Parathyroid adenoma (tissue), 2 donors: ENCODE data around the gene NANOS3.

Experiments
- H2AFZ ChIP-seq: fragments of 300-600 bp; sonication (generic); one replicate; pipeline ENCODE4 v1.7.0; 2017; ENCODE audit warnings: antibody characterized with exemption, mild to moderate bottlenecking
- H3K27ac ChIP-seq: fragments of 300-600 bp; sonication (generic); one replicate; pipeline ENCODE4 v1.7.0; 2017
- H3K27me3 ChIP-seq: fragments of 300-600 bp; sonication (generic); one replicate; pipeline ENCODE4 v1.7.0; 2017; ENCODE audit warnings: low read length; ENCODE audit not compliant: control insufficient read depth, insufficient read depth
- H3K36me3 ChIP-seq: fragments of 300-600 bp; sonication (generic); one replicate; pipeline ENCODE4 v1.7.0; 2017; ENCODE audit warnings: low read length; ENCODE audit not compliant: control insufficient read depth, insufficient read depth
- H3K4me1 ChIP-seq: fragments of 300-600 bp; sonication (generic); one replicate; pipeline ENCODE4 v1.7.0; 2017; ENCODE audit warnings: control low read depth
- H3K4me2 ChIP-seq: fragments of 300-600 bp; sonication (generic); one replicate; pipeline ENCODE4 v1.7.0; 2017; ENCODE audit warnings: low read length
- H3K4me3 ChIP-seq: fragments of 300-600 bp; sonication (generic); one replicate; pipeline ENCODE4 v1.7.0; 2017; ENCODE audit warnings: low read depth, low read length
- H3K79me2 ChIP-seq: fragments of 300-600 bp; sonication (generic); one replicate; pipeline ENCODE4 v1.7.0; 2017; ENCODE audit warnings: control low read depth
- H3K9ac ChIP-seq: fragments of 300-600 bp; sonication (generic); one replicate; pipeline ENCODE4 v1.7.0; 2017; ENCODE audit warnings: mild to moderate bottlenecking
- H3K9me3 ChIP-seq: fragments of 300-600 bp; sonication (generic); one replicate; pipeline ENCODE4 v1.7.0; 2017; ENCODE audit warnings: low read length; ENCODE audit not compliant: control insufficient read depth
- TF ChIP-seq, protein P1 (sequence below): fragments of 300-600 bp; sonication (generic); IDR thresholded peaks from one replicate; pipeline ENCODE4 v1.7.0; 2017; ENCODE audit warnings: antibody characterized with exemption, mild to moderate bottlenecking
- donor health status: primary hyperparathyroidism.

Gene NANOS3

DNA sequence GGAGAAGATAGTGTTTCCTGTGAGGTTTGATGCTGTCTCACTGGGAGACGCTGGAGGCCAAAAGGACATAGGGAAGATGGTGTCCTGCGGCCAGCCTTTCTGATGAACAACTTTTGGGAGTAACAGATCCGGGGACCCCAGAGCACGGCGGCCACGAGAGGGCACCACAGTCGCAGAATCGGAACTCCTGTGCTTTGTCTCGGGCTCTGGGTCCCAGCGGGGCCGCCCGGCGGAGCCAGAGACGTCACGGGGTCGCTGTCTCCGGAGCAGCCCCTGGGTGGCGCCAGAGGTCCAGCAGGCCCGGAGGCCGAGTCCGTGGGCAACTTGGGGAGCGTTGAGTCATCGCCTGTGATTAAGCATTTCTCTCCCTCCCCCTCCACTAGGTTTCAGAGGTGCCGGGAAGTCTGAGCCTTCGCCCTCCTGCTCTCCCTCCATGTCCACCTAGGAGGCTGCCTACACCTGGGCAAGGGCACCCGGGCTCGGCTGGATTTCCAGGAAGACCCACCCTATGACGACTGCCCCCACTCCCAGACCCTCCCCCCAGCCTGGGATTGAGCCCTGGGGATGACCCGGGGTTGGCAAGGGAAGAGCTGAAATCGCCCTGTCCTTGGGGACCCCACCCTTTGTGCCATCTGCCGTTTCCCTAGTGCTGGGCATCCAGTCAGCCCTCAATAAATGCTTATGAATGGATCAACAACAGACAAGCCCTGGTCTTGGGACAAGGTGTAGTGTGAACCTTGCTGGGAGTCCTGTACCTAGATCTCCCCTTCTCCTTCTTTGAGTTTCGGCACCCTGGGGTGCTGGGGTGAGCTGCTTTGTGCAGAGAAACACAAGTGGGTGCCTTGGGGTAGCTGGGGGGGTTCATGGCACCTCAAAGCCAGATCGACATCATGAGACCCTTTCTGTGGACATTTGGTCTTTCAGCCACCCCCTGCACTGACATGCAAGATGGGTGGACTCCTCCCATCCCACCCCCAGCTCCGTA, 3.4 kb downstream of the NANOS3 start:
- Histone ChIP-seq H3K36me3 (no peaks in the 10 kb centered on the region), H3K9me3 (no peaks in the 10 kb centered on the region), H3K4me2 (peak overlapping the region; percentile 62), H3K4me1 (peaks cover 7% of the 10 kb centered on the region), H3K27me3 (no peaks in the 10 kb centered on the region), H3K79me2 (no peaks in the 10 kb centered on the region), H3K9ac (no peak overlapping the region), H3K4me3 (peak overlapping the region; percentile 40), H3K27ac (peak overlapping the region; percentile 17), H2AFZ (peak overlapping the region; percentile 75)
- TF ChIP-seq, protein P1, sequence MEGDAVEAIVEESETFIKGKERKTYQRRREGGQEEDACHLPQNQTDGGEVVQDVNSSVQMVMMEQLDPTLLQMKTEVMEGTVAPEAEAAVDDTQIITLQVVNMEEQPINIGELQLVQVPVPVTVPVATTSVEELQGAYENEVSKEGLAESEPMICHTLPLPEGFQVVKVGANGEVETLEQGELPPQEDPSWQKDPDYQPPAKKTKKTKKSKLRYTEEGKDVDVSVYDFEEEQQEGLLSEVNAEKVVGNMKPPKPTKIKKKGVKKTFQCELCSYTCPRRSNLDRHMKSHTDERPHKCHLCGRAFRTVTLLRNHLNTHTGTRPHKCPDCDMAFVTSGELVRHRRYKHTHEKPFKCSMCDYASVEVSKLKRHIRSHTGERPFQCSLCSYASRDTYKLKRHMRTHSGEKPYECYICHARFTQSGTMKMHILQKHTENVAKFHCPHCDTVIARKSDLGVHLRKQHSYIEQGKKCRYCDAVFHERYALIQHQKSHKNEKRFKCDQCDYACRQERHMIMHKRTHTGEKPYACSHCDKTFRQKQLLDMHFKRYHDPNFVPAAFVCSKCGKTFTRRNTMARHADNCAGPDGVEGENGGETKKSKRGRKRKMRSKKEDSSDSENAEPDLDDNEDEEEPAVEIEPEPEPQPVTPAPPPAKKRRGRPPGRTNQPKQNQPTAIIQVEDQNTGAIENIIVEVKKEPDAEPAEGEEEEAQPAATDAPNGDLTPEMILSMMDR: peak; percentile 99

GRCh38 chr19:13881251-13881691, 4.3 kb downstream of the NANOS3 start:
- Histone ChIP-seq H3K27me3 (no peaks in the 10 kb centered on the region), H2AFZ (no peak overlapping the region), H3K4me1 (peaks cover 7% of the 10 kb centered on the region), H3K4me3 (no peak overlapping the region), H3K4me2 (no peak overlapping the region), H3K9me3 (no peaks in the 10 kb centered on the region), H3K36me3 (no peaks in the 10 kb centered on the region), H3K79me2 (no peaks in the 10 kb centered on the region), H3K9ac (no peak overlapping the region), H3K27ac (no peak overlapping the region)
- TF ChIP-seq, protein P1: no peak

DNA sequence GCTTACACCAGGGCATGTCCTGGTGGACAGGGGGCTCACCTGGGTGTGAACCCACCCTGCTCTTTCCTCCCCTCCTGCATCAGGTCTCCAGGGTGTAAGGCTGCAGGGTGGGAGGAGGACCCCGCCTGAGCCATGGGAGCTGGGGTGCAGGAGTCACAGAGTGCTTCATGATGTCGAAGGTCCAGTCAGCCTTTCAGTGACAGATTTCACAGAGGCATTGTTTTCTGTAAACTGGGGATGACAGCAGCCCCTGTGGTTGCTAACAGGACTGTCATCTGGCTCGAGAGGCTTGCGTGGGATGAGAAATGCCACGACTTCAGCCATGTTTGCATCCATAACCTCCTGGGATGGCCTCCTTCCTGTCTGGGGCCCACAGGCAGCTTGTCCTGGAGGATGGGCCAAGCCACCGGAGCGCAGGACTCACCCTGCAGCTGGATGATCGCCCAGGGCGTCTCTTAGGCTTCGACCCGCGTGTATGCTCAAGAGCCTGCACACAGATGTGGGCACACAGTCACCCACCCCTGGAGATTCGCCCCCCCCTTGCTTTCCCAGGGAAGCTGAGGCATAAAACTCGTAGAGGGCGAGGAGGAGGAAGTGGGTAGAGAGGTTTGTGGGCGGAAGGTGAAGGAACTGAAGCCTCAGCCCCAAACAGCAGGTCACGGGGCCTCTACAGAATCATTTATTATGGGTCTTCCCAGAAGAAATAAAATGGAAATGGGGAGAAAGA, 4.9 kb downstream of the NANOS3 start:
- no peaks in the 10 kb centered on the region for H3K79me2 ChIP-seq
- no peak overlapping the region for H3K4me2 ChIP-seq
- peaks cover 7% of the 10 kb centered on the region for H3K4me1 ChIP-seq
- H3K4me3 ChIP-seq: no peak overlapping the region
- TF ChIP-seq, protein P1: no peak
- no peak overlapping the region for H3K9ac ChIP-seq
- H3K36me3 ChIP-seq: no peaks in the 10 kb centered on the region
- peak overlapping the region; percentile 76 for H2AFZ ChIP-seq
- no peaks in the 10 kb centered on the region for H3K27me3 ChIP-seq
- no peaks in the 10 kb centered on the region for H3K9me3 ChIP-seq
- no peak overlapping the region for H3K27ac ChIP-seq

DNA sequence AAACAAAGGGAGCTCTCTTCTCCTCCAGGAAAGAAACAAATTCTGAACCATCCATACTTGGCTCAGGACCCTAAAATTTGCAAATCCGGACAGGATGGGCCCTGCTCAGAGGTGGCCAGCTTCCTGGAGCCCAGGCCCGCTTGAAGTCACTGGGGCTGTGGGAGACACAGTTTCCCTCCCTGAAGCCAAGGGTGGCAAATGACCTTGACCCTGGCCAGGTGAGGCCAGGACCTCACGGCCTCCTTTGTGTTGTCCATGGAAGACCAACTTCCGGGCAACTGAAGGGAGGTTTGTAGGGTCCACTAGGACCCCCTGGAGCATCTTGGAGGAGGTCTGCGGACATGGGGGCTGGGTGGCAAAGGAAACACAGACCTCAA, 5.5 kb downstream of the NANOS3 start:
- TF ChIP-seq, protein P1: no peak
- Histone ChIP-seq H3K27me3 (no peaks in the 10 kb centered on the region), H2AFZ (no peak overlapping the region), H3K27ac (no peak overlapping the region), H3K79me2 (no peaks in the 10 kb centered on the region), H3K36me3 (no peaks in the 10 kb centered on the region), H3K4me2 (no peak overlapping the region), H3K4me3 (no peak overlapping the region), H3K4me1 (peaks cover 7% of the 10 kb centered on the region), H3K9me3 (no peaks in the 10 kb centered on the region), H3K9ac (no peak overlapping the region)
